GM11168 (cell line): Measurements from ENCODE around the gene SOD3.

ENCODE experiments used
- in situ Hi-C: fragments of 300-500 bp; cut with MboI; formaldehyde crosslinking; loops from one replicate; pipeline ENCODE4 v1.12.0; 2022; ENCODE audit warnings: low sequenced_read_pairs; ENCODE audit not compliant: unreplicated experiment

SOD3 gene

GRCh38 chr4:24774452-24774851 lies 20.9 kb upstream of the SOD3 start:
- in situ Hi-C loops = no loop called here

DNA sequence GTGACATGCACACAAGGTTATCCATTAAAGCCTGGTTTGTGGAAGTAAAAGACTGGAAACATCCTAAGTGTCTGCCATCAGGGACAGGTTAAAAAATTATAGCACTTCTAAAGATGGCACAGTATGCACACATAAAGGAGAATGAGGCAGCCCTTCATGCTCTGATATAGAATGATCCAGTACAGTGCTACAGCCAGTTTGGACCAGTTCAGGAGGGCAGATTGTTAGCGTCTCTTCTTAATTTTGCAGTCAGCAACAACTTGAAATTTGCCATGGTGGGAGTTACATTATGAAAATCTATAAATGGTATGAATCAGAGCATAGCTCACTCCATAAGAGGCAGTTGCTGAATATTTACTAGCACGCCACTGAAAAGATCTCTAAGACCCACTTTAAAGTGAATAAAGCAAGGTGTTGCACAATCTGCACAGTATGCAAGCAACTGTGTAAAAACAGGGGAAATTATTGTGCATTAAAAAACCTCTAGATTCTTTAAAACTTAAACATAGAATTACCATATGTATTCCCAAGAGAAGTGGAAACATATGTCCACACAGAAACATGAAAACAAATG lies 20.3 kb upstream of the SOD3 start:
- in situ Hi-C loops = no loop called here

DNA sequence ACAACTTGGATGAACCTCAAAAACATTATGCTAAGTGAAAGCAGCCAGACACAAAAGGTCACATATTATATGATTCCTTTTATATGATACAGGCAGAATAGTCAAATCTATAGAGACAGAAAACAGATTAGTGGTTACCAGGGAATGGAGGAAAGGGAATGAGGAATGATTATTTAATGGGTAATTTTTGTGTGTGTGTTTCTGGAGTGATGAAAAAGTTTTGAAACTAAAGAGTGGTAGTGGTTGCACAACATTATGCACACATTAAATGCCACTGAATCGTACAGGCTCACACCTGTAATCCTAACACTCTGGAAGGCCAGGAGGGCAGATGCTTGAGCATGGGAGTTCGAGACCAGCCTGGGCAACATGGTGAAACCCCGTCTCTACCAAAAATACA lies 19.6 kb upstream of the SOD3 start:
- in situ Hi-C loops = no loop called here

DNA sequence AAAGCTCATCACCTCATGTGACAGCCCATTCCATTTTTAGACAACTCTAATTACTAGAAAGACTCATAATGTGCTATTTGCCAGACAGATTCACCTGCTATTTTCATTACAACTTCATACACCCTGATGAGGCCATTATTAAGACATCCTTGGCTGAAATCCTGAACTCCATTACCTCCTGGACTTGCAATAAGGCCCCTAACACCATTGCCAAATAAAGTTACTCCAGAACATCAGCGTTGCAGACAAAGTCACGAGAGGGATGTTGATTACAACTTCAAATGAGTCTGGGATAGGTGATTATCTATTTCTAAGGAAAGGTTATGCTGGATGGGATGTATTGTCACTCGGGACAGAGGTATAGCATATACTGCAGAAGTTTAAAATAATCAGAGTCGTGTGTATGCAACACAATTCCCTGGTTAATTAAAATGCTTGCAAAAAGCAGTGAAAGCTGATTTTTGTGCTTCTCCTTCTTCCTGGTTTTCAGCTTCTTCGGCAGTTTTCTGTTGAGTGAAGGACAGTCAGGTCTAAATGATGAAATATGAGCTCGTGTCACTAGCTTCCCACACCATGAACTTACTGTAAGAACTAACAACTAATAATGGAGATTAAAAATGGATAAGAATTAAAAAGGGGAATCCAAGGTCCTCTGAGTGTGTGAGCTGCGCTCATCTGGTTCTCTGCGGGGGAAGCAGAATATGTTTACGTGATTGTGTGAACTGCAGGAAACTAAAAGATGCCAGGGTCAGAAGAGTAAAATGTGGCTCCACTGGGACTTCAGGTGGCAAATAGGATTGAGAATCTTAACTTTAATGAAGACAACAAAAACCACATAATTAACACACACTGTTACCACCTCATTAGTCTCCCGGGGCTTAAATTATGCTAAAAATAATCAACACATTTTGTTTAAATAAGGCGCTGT lies 17.6 kb upstream of the SOD3 start:
- in situ Hi-C loops = no loop called here

DNA sequence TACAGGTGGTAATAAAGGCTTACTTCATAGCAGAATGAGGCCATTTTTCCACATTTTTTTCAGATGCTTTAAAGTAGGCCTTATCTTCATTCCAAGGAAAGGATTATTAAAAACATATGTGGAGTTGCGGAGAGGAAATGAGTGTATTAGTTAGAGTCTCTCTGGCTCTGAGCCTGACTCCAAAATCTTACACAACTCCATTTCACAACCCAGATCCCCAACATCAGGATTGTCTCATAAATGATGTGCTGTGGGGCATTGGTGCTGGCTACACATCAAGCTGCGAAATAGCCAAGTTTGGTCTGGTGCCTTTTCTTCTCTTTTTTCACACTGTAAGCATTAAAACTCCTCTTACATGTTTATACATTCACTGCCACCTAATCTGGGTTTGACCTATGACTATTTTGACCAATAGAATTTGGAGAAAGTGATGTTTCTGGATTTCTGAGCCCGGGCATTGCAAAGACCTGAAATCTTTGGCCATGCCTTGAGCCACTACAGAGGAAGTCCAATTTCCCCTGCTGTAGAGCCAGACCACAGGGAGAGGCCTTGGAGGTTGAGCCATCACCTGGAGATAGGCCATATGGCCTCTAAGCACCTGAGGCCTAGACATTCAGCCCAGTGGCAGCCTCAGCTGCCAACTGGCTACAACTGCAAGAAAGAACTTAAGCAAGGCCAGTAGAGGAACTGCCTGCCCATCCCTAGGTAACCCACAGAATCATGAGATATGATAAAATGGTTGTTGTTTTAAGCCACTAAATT lies 16.7 kb upstream of the SOD3 start:
- in situ Hi-C loops = no loop called here

DNA sequence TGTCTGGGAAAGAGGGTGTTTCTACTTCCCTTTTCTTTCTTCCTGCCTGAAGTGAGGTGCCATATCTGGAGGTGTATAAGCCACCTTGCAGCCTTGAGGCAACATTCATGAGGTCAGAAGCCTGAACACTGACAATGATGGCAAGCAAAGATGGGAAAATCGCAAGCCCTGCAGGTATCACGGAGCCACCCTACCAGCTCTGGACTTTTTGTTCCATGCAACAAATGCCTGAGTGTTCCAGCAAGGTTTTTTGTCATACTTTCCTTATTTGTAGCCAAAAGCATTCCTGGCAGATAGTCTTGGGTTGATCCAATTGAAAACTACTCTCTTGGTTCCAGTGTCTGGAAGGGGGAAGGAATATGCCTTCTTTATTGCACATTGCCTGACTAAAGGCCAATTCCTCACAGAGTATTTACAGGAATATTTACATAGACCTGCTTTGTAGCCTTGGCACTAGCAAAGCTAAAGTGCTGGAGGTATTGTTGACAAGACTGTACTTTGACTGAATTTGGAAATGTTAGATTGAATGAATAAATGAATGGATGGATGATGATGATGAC lies 14.4 kb upstream of the SOD3 start:
- in situ Hi-C loops = no loop called here

DNA sequence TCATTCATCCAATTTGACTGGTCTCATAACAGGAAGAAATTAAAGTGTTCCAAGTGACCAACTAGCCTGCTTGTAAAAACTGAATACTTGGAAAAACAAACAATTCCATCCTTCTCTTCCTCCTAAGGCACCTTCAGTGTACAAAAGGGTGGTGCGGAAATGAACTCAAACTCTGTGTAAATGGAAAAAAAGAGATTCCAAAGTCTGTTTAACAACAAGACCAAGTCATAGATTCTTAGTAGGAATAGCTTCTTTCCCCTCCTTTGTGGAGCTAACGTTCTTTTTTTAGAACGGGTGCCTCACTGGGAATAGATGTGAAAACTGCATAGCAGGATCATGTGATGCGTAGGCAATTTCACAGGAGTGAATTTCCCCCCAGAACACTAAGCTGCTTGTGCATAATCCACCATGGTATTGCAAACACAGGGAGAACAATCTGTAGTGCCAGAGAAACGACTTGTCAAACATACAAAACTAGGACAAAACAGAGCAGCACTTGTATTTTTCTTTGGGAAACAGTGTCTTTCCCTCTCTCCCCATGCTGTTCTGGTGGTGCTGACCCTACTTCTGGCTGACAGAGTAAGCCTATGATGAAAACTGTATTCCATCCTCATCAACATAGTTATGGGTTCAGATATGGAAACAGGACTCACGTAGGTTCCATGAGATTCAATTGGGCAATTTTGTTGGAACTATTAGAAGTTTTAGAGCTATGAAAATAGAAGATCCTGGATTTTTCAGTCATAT lies 13.2 kb upstream of the SOD3 start:
- in situ Hi-C loops = no loop called here

GRCh38 chr4:24783506-24783905 lies 11.9 kb upstream of the SOD3 start:
- in situ Hi-C loops = no loop called here

DNA sequence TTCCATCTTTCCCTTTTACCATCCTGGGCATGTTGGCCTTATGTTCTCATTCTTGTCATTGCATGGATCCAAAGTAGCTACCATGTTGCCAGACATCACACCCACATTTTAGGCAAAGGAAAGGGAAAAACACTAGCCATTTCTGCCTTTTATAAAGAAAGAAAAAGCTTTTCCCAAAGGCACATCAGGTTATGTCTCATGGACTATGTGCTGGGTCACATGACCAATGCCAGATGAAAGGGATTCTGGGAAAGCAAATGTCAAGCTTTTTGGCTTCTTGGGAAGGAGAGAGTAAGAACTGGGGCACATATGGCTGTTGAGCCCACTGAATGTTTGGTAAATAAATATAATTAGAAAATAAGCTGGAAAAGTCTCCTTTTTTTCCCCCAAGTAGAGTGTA lies 4.3 kb upstream of the SOD3 start:
- in situ Hi-C loops = no loop called here

DNA sequence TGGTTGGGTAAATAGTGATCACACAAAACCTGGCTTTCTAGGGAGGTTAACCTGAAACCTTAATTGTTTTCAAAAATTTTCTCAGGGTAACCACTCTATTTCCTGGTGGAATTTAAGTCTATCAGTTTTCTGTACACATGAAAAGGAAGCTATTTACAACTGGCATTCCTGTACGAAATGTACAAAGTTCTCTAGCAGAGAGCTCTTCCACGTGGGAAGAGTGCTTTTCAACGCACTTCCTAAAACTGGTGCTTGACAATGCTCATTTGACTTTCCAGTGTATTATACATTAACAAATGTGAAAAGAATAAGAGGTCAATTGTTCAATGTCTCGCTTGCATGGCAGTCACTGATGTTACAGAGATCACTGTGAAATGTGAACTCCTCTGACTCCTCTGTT lies 2.8 kb upstream of the SOD3 start:
- in situ Hi-C loops = no loop called here

DNA sequence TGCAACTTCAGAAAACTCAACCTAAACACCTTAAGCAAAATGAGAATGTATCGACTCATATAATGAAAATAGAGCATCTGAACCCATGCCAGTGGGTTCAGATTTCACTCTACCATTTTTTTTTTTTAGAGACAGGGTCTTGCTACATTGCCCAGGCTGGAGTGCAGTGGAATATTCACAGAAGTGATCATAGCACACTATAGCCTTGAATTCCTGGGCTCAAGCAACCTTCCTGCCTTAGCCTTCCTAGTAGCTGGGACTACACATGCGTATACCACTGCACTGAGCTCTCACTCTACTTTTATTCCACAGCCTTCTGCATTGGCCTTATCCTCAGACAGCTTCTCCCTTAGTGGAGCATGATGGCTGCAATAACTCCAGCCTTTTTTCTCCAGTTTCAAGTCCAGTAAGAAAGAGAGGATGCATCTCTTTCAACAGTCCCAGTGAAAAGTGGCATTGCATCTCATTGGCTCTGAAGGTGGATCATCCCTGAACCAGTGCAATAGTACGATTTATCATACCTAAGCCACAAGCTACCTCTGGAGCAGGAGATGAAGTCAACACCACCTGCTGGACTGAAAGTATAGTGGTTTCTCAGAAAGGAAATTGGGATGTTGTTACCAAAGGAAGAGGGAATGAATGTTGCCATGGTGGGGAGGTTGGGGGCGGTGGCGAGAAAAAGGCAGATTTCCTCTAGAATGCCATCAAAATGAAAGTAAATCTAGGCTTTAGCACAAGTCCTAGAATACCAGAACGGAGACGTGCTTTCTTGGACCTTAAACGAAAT lies 2.0 kb upstream of the SOD3 start:
- in situ Hi-C loops = no loop called here

DNA sequence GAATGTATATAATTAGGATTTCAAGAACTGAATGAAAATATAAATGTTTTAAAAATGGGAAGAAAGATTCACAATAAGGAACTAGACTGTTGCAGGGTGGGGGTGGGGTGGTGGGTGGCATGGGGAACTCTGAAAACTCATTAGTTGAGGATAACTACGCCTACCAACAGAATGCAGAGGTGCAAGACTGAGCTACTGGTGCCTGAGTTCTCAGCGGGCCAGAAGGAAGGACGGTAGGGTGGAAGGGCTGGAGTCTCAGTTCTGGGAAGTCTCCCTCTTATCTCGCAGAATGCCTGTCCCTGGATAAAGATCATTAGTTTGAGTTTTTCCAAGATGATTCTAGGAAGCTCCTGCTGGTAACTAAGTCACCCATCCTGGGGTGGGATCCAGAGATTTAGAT lies 1.3 kb upstream of the SOD3 start:
- in situ Hi-C loops = no loop called here

GRCh38 chr4:24794480-24794879 lies 893 bp upstream of the SOD3 start:
- in situ Hi-C loops = no loop called here

DNA sequence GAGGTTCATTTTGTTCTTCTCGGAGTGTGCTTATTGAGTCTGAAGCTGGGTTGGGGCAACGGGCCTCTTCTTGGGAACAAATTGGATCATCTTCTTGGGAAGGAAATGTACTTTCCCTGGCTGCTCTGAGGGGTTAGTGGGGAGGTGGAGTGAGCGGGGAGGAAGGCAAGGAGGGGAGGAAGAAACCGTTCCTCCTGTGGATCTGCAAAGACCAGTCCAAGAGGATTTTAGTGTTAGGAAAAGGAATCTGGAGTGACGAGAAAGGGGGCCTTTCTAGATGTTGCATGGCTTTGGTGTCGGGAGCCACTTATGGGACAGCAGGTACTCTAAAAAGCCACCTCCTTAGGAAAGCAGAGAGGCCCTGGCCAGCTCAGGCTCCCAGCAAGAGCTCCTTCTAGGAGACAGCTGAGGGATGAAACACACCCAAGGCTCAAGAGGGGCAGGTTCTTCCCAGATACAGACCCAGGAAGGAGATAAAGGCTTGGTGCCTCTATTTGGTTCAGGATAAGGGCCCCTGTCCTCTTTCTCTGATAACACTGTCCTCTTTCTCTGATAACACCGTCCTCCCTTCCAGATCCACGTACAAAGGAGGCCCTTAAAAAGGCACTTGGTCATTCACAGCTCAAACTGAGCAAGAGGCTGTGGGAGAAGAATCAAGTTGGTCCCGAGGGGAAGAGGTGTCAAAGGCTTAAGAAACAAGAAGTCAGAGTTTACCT lies 451 bp downstream of the SOD3 start:
- in situ Hi-C loops = no loop called here

DNA sequence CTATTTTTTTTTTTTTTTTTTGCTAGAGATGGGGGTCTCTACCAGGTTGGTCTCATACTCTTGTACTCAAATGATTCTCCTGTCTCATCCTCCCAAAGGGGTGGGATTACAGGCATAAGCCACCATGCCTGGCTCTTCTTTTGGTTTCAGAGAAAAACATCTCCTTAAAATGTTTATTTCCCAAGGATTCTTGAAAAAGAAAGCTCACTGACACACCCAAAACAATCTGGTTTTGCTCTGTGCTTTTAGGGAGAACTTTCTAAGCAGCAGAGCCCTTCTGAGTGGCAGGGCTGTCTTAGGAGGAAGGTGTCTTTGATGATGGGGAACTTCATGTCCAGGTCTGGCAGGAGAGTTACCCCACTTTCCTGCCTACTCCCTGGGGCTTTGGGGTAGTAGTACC lies 1.2 kb downstream of the SOD3 start:
- in situ Hi-C loops = no loop called here

GRCh38 chr4:24798036-24798610 lies 2.8 kb downstream of the SOD3 start:
- in situ Hi-C loops = no loop called here

DNA sequence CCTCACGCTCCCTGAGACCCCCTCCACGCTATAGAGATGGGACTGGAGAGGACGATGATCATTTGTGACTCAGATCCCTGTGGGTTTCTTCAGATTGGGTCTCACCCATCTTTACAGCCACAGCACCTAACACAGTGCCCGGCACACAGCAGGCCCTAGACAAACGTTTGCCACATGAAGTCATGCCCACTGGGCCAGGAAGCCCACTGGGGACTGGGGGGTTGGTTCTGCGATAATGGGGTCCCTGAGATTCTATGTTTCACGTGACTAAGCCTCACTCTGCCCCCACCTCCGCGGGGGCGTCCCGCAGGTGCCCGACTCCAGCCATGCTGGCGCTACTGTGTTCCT lies 3.8 kb downstream of the SOD3 start:
- in situ Hi-C loops = no loop called here

DNA sequence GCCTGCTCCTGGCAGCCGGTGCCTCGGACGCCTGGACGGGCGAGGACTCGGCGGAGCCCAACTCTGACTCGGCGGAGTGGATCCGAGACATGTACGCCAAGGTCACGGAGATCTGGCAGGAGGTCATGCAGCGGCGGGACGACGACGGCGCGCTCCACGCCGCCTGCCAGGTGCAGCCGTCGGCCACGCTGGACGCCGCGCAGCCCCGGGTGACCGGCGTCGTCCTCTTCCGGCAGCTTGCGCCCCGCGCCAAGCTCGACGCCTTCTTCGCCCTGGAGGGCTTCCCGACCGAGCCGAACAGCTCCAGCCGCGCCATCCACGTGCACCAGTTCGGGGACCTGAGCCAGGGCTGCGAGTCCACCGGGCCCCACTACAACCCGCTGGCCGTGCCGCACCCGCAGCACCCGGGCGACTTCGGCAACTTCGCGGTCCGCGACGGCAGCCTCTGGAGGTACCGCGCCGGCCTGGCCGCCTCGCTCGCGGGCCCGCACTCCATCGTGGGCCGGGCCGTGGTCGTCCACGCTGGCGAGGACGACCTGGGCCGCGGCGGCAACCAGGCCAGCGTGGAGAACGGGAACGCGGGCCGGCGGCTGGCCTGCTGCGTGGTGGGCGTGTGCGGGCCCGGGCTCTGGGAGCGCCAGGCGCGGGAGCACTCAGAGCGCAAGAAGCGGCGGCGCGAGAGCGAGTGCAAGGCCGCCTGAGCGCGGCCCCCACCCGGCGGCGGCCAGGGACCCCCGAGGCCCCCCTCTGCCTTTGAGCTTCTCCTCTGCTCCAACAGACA lies 4.4 kb downstream of the SOD3 start:
- in situ Hi-C loops = no loop called here
